A549 (cell line): Measurements from ENCODE around the gene ARMC9. TPM values are rescaled to one million over a fixed set of nuclear protein-coding genes. Genes with fewer than 3 reads are reported as not detected.

Source experiments
- ATAC-seq, 2 experiments: fragments of 200-7000 bp in 1 of 2; fragments of >200 bp in 1 of 2; cut with Nextera tagmentation in 1 of 2; cut with Tn5 transposase in 1 of 2; 3 replicates each; pipeline versions ENCODE4 v1.8.0 to v1.9.1; 2018 to 2020; ENCODE audit warnings: mild to moderate bottlenecking in 1 of 2, moderate library complexity in 1 of 2
- CTCF ChIA-PET: fragments of 300-600 bp; sonication (Branson Sonifier 250); formaldehyde crosslinking; extraction: SDS; loops from one replicate; lab custom pipeline; 2021; ENCODE audit warnings: antibody characterized with exemption, inconsistent platforms; lab: Yijun Ruan, JAX
- POLR2A ChIA-PET: fragments of 350-600 bp; formaldehyde crosslinking; extraction: SDS; loops from one replicate; lab custom pipeline; 2021; ENCODE audit warnings: antibody characterized with exemption, inconsistent platforms; lab: Yijun Ruan, JAX
- DNase-seq, 2 experiments: peaks; one replicate each; pipeline versions ENCODE4 v3.0.0 to v3.0.0-alpha.2; 2011 to 2016; ENCODE audit warnings: low read depth in 1 of 2, low spot score in 1 of 2
- FAIRE-seq: peaks from 2 replicates; lab custom pipeline; 2011; peaks lifted over from hg19 to GRCh38; lab: Jason Lieb, UNC
- H3K27ac ChIP-seq, 2 experiments: fragments of >200 bp; sonication (Bioruptor Twin); formaldehyde crosslinking; 3 replicates each; pipeline ENCODE4 v1.5.1; 2016 to 2017
- H3K4me1 ChIP-seq: fragments of >200 bp; sonication (Bioruptor Twin); formaldehyde crosslinking; 3 replicates; pipeline ENCODE4 v1.6.1; 2016
- H3K4me2 ChIP-seq: fragments of >200 bp; sonication (Bioruptor Twin); formaldehyde crosslinking; 3 replicates; pipeline ENCODE4 v1.6.1; 2016
- H3K4me3 ChIP-seq: fragments of >200 bp; sonication (Bioruptor Twin); formaldehyde crosslinking; 3 replicates; pipeline ENCODE4 v1.5.1; 2016
- H3K9me3 ChIP-seq: fragments of >200 bp; sonication (Bioruptor Twin); formaldehyde crosslinking; 3 replicates; pipeline ENCODE4 v1.6.1; 2016
- CBX2 ChIP-seq: fragments of 200-600 bp; sonication (generic); IDR thresholded peaks from 2 replicates; pipeline ENCODE4 v1.6.1; 2016; ENCODE audit warnings: low read depth, mild to moderate bottlenecking, borderline replicate concordance
- CHD4 ChIP-seq: fragments of 200-600 bp; sonication (generic); IDR thresholded peaks from 2 replicates; pipeline ENCODE4 v1.6.1; 2016; ENCODE audit warnings: antibody characterized with exemption, mild to moderate bottlenecking, borderline replicate concordance
- EP300 ChIP-seq, 2 experiments: fragments of >200 bp; sonication (Bioruptor Twin); formaldehyde crosslinking; IDR thresholded peaks; 2 replicates in 1 of 2; 3 replicates in 1 of 2; pipeline ENCODE4 v1.6.1; 2016 to 2017
- FOSB ChIP-seq: fragments of 250-450 bp; sonication (Bioruptor Pico); IDR thresholded peaks from 2 replicates; pipeline ENCODE4 v1.5.0; 2020; ENCODE audit warnings: mild to moderate bottlenecking, moderate library complexity
- FOXS1 ChIP-seq: fragments of 250-450 bp; sonication (Bioruptor Pico); IDR thresholded peaks from 2 replicates; pipeline ENCODE4 v1.5.0; 2020; ENCODE audit warnings: mild to moderate bottlenecking, moderate library complexity
- HDAC2 ChIP-seq: fragments of 200-600 bp; sonication (generic); IDR thresholded peaks from 2 replicates; pipeline ENCODE4 v1.6.1; 2016
- HOXA7 ChIP-seq: fragments of 250-450 bp; sonication (Bioruptor Pico); IDR thresholded peaks from 2 replicates; pipeline ENCODE4 v1.5.0; 2020; ENCODE audit warnings: mild to moderate bottlenecking, moderate library complexity
- HOXB13 ChIP-seq: fragments of 250-450 bp; sonication (Bioruptor Pico); IDR thresholded peaks from 2 replicates; pipeline ENCODE4 v1.5.0; 2020; ENCODE audit warnings: low read depth, mild to moderate bottlenecking, moderate library complexity
- KDM1A ChIP-seq: fragments of 200-600 bp; sonication (generic); IDR thresholded peaks from 2 replicates; pipeline ENCODE4 v1.6.1; 2016; ENCODE audit warnings: low read depth, mild to moderate bottlenecking
- NFE2L2 ChIP-seq: fragments of 150-350 bp; conservative IDR thresholded peaks from 2 replicates; pipeline ENCODE4 v1.6.1; 2014; ENCODE audit warnings: low read length
- PHF8 ChIP-seq: fragments of 200-600 bp; sonication (generic); IDR thresholded peaks from 2 replicates; pipeline ENCODE4 v1.6.1; 2016; ENCODE audit warnings: low read depth, mild to moderate bottlenecking, antibody characterized with exemption, moderate library complexity, borderline replicate concordance
- POLR2A ChIP-seq: IDR thresholded peaks from 2 replicates; pipeline ENCODE4 v1.6.1; 2012; ENCODE audit warnings: mild to moderate bottlenecking, low read length
- POLR2AphosphoS2 ChIP-seq: conservative IDR thresholded peaks from 2 replicates; pipeline ENCODE4 v1.6.1; 2012; ENCODE audit warnings: low read length, improper control_type of control experiment, inconsistent platforms
- RAD21 ChIP-seq, 2 experiments: fragments of >200 bp in 1 of 2; sonication (Bioruptor Twin) in 1 of 2; formaldehyde crosslinking in 1 of 2; IDR thresholded peaks in 1 of 2; conservative IDR thresholded peaks in 1 of 2; 2 replicates in 1 of 2; 3 replicates in 1 of 2; pipeline ENCODE4 v1.6.1; 2012 to 2018; ENCODE audit warnings: inconsistent platforms in 1 of 2
- RARB ChIP-seq: fragments of 250-450 bp; sonication (Bioruptor Pico); IDR thresholded peaks from 2 replicates; pipeline ENCODE4 v1.8.0; 2021; ENCODE audit warnings: mild to moderate bottlenecking, moderate library complexity
- RFX5 ChIP-seq: fragments of 450-650 bp; IDR thresholded peaks from 2 replicates; pipeline ENCODE4 v1.7.1; 2014; ENCODE audit warnings: antibody characterized with exemption, mild to moderate bottlenecking, moderate library complexity
- ZFP36 ChIP-seq: fragments of 450-650 bp; IDR thresholded peaks from 2 replicates; pipeline ENCODE4 v1.6.1; 2014; ENCODE audit warnings: borderline replicate concordance; ENCODE audit not compliant: partially characterized antibody
- ZNF302 ChIP-seq: fragments of 250-450 bp; sonication (Bioruptor Pico); IDR thresholded peaks from 2 replicates; pipeline ENCODE4 v1.9.0; 2021; ENCODE audit warnings: inconsistent platforms, mild to moderate bottlenecking, moderate library complexity
- WGBS: methylation state at CpG from one replicate; pipeline ENCODE4 v1.1.6; 2017; ENCODE audit errors: missing lambda C conversion rate; 5-methylcytosine and 5-hydroxymethylcytosine counted together
- polyA plus RNA-seq, 4 experiments: library from polyadenylated mRNA; depleted of rRNA in 3 of 4; stranded (reverse); fragments of >200 nt; fragmentation: RNase III in 1 of 4; extraction: RNeasy Plus Mini Kit Qiagen cat#74134 plus additional on column Dnase treatment in 1 of 4; gene quantifications; 2 replicates in 3 of 4; 3 replicates in 1 of 4; pipeline ENCODE4 v1.2.3, GENCODE V29; 2011 to 2017
- TF ChIP-seq, protein P1 (sequence below): IDR thresholded peaks from 2 replicates; pipeline ENCODE4 v1.6.1; 2012
- TF ChIP-seq, protein P2 (sequence below): fragments of 250-450 bp; sonication (Bioruptor Pico); IDR thresholded peaks from 2 replicates; pipeline ENCODE4 v1.5.0; 2020; ENCODE audit warnings: low read depth, mild to moderate bottlenecking, moderate library complexity
- TF ChIP-seq, protein P3 (sequence below): IDR thresholded peaks from 2 replicates; pipeline ENCODE4 v1.6.1; 2012; ENCODE audit warnings: low read depth, borderline replicate concordance
- TF ChIP-seq, protein P4 (sequence below): fragments of >200 bp; sonication (Bioruptor Twin); formaldehyde crosslinking; IDR thresholded peaks from 2 replicates; pipeline ENCODE4 v1.6.1; 2016

Gene ARMC9
- polyA plus RNA-seq, 2 of the 4 experiments (the other 2 are of a cell fraction), result 12.0 to 14.1 TPM

DNA sequence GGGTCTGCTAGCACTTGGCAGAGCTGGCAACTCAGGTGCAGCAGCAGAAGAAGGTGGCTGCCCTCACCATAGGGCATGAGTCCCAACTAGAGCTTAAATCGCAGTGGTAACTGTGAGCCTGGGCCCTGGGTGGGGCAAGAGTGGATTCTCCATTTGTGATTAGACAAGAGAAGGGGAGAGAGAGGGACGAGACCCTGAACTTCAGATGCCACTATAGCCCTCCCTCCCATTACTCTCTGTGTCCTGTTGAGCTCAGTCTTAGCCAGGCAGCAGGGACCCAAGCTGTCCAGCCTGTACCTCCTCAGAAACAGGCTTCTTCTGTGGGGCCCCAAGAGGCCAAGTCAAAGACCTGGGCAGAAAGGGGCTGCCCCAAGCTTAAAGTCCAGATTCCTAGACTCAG is 127.4 kb downstream of the ARMC9 start:
- no peak for TF ChIP-seq RAD21 (conservative IDR thresholded peaks at IDR 0.05 in 1 of 2, IDR thresholded peaks at IDR 0.05 in 1 of 2)
- TF ChIP-seq FOSB (CRISPR knock-in tag), result no peak
- TF ChIP-seq, protein P1, sequence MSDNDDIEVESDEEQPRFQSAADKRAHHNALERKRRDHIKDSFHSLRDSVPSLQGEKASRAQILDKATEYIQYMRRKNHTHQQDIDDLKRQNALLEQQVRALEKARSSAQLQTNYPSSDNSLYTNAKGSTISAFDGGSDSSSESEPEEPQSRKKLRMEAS, result no peak
- TF ChIP-seq, protein P2, sequence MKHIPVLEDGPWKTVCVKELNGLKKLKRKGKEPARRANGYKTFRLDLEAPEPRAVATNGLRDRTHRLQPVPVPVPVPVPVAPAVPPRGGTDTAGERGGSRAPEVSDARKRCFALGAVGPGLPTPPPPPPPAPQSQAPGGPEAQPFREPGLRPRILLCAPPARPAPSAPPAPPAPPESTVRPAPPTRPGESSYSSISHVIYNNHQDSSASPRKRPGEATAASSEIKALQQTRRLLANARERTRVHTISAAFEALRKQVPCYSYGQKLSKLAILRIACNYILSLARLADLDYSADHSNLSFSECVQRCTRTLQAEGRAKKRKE (CRISPR knock-in tag), result no peak
- no peak for TF ChIP-seq ZFP36
- TF ChIP-seq FOXS1, result no peak
- TF ChIP-seq EP300 (IDR thresholded peaks at IDR 0.05), result no peak
- TF ChIP-seq, all 56 proteins: peak for 0
- Histone ChIP-seq H3K9me3 (no peaks in the 10 kb centered on the region), H3K4me3 (no peak overlapping the region), H3K4me1 (no peaks in the 10 kb centered on the region), H3K4me2 (no peak overlapping the region), H3K27ac (no peak overlapping the region)
- ATAC-seq (no peak), FAIRE-seq (no peak), DNase-seq (no peak)
- CTCF ChIA-PET, result interaction anchor here (1.2 to 5.0 kb wide), 3 partner anchors 14 to 29 kb away, joined by 3 to 16 read pairs (median 3); no protein-coding TSS in a partner anchor
- POLR2A ChIA-PET, result no interaction called here
- 64% methylated on average over 2 of the region's 2 CpGs for WGBS

DNA sequence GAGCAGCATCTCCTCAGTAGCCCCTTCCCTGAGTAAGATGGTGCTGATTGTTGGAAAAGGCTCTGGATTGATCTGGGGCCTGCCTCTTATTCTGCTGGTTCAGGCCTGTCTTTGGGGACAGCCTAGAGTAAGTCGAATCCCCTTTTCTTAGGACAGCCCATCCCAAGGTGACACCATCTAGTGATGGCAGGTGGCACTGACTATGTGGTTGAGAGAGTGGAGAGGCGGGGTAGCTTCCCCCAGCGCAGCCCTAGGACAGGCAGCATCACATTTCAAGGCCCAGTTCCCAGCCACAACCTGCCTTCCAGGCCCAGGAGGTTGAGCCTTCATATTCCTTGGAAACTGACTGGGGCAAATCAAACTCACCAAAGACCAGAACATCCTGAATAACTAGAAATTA is 128.0 kb downstream of the ARMC9 start:
- H3K27ac ChIP-seq, result no peak overlapping the region
- 100% methylated on average over 2 of the region's 3 CpGs for WGBS
- DNase-seq (no peak), ATAC-seq (peak in 1 of 2 experiments; percentile 27; a peak in 1 of 6 replicates), FAIRE-seq (no peak)
- H3K4me2 ChIP-seq, result no peak overlapping the region
- POLR2A ChIA-PET, result no interaction called here
- TF ChIP-seq POLR2A (no peak), ZNF302 (CRISPR knock-in tag) (no peak), RARB (CRISPR knock-in tag) (no peak), CBX2 (no peak), RFX5 (no peak)
- H3K4me3 ChIP-seq, result no peak overlapping the region
- CTCF ChIA-PET, result interaction anchor here (5.0 kb wide), 1 partner anchor 29 kb away, joined by 16 read pairs; no protein-coding TSS in a partner anchor
- no peaks in the 10 kb centered on the region for H3K9me3 ChIP-seq
- no peaks in the 10 kb centered on the region for H3K4me1 ChIP-seq

DNA sequence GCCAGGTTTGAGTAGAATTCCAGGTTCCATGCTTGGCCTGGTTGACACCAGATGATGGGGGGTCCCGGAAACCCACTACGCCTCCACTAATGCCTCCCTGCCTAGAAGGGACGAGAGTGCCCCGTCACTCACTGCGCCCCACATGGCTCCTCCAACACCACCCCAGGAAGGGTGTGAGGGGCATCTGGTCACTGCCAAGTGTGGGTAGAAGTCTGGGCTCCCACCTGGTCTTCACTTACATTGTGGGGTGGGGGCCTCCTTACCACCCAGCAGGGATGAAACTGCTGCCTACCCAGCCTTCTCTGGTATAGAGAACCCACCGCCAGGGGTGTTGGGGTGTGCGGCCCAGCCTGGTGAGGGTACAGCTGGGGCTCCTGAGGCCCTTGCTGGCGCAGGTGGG is 131.9 kb downstream of the ARMC9 start:
- ChIA-PET CTCF (interaction anchor here (1.7 kb wide), 1 partner anchor 103 kb away, joined by 6 read pairs; no protein-coding TSS in a partner anchor), POLR2A (no interaction called here)
- DNase-seq (no peak), ATAC-seq (no peak), FAIRE-seq (no peak)
- TF ChIP-seq CBX2 (no peak), POLR2AphosphoS2 (no peak), HDAC2 (no peak), HOXB13 (CRISPR knock-in tag) (no peak), RAD21 (conservative IDR thresholded peaks at IDR 0.05 in 1 of 2, IDR thresholded peaks at IDR 0.05 in 1 of 2) (no peak), PHF8 (no peak), CHD4 (no peak), RFX5 (no peak), KDM1A (no peak), NFE2L2 (no peak), HOXA7 (CRISPR knock-in tag) (no peak)
- TF ChIP-seq, protein P1, result no peak
- TF ChIP-seq, protein P3, sequence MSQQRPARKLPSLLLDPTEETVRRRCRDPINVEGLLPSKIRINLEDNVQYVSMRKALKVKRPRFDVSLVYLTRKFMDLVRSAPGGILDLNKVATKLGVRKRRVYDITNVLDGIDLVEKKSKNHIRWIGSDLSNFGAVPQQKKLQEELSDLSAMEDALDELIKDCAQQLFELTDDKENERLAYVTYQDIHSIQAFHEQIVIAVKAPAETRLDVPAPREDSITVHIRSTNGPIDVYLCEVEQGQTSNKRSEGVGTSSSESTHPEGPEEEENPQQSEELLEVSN, result no peak
- TF ChIP-seq, protein P4, sequence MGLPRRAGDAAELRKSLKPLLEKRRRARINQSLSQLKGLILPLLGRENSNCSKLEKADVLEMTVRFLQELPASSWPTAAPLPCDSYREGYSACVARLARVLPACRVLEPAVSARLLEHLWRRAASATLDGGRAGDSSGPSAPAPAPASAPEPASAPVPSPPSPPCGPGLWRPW, result no peak
- no peaks in the 10 kb centered on the region for H3K4me1 ChIP-seq
- 78% methylated on average over 8 of the region's 8 CpGs for WGBS
- H3K9me3 ChIP-seq, result no peaks in the 10 kb centered on the region
- no peak overlapping the region for H3K4me2 ChIP-seq
- no peak overlapping the region for H3K4me3 ChIP-seq
- H3K27ac ChIP-seq, result no peak overlapping the region
